Stomach smooth muscle (tissue), 2 donors: ENCODE results near the gene OPA3.
"Not testable (repeated sequence)": the region's sequence is repeated elsewhere in the genome, so short reads cannot be mapped to it uniquely, and the experiment has no call there.

Source experiments
- H3K27ac ChIP-seq: one replicate; pipeline ENCODE4 v1.7.0; 2013; ENCODE audit warnings: mild to moderate bottlenecking, low read length, inconsistent platforms
- H3K27me3 ChIP-seq, 2 donors: one replicate each; pipeline ENCODE4 v1.7.0; 2013; ENCODE audit warnings: low read length in 2 of 2; ENCODE audit not compliant: insufficient read depth in 2 of 2, control insufficient read depth in 1 of 2
- H3K36me3 ChIP-seq, 2 donors: one replicate each; pipeline ENCODE4 v1.7.0; 2013; ENCODE audit warnings: low read length in 2 of 2; ENCODE audit not compliant: control insufficient read depth in 2 of 2, insufficient read depth in 2 of 2
- H3K4me1 ChIP-seq: one replicate; pipeline ENCODE4 v1.7.0; 2013; ENCODE audit warnings: low read length; ENCODE audit not compliant: control insufficient read depth, insufficient read depth
- H3K4me3 ChIP-seq, 2 donors: one replicate each; pipeline ENCODE4 v1.7.0; 2013; ENCODE audit warnings: low read length in 2 of 2
- H3K9ac ChIP-seq, 2 donors: one replicate each; pipeline ENCODE4 v1.7.0; 2013; ENCODE audit warnings: low read length in 2 of 2, mild to moderate bottlenecking in 1 of 2
- H3K9me3 ChIP-seq, 2 donors: one replicate each; pipeline ENCODE4 v1.7.0; 2013; ENCODE audit warnings: low read length in 2 of 2; ENCODE audit not compliant: control insufficient read depth in 2 of 2
- donor health status: healthy.
- donor health status: Pancreatic carcinoma.

Gene OPA3

GRCh38 chr19:45615056-45615455 lies 30.5 kb upstream of the OPA3 start:
- H3K9ac ChIP-seq, H3K27me3 ChIP-seq, H3K27ac ChIP-seq, H3K4me1 ChIP-seq, H3K9me3 ChIP-seq, H3K4me3 ChIP-seq: not testable (repeated sequence)
- H3K36me3 ChIP-seq: peaks cover 0 to 19% of the 10 kb centered on the region in 2 donors

- H3K9ac ChIP-seq: no peak overlapping the region
- H3K4me3 ChIP-seq: no peak overlapping the region
- H3K27me3 ChIP-seq: no peaks in the 10 kb centered on the region
- H3K36me3 ChIP-seq: peaks cover 0 to 15% of the 10 kb centered on the region in 2 donors
- no peak overlapping the region for H3K27ac ChIP-seq
- no peaks in the 10 kb centered on the region for H3K9me3 ChIP-seq
- H3K4me1 ChIP-seq: no peaks in the 10 kb centered on the region
Observed at GRCh38 chr19:45613926-45614725, 29.5 kb upstream of the OPA3 start.

- H3K9me3 ChIP-seq: no peaks in the 10 kb centered on the region
- H3K27ac ChIP-seq: no peak overlapping the region
- H3K4me1 ChIP-seq: peaks cover 10% of the 10 kb centered on the region
- H3K4me3 ChIP-seq: no peak overlapping the region
- no peak overlapping the region for H3K9ac ChIP-seq
- H3K27me3 ChIP-seq: peaks cover 0 to 3% of the 10 kb centered on the region in 2 donors
- peaks cover 0 to 6% of the 10 kb centered on the region in 2 donors for H3K36me3 ChIP-seq
Observed at GRCh38 chr19:45608948-45609347, 24.3 kb upstream of the OPA3 start.

- peaks cover 5 to 6% of the 10 kb centered on the region in 2 donors for H3K27me3 ChIP-seq
- peaks cover 0 to 2% of the 10 kb centered on the region in 2 donors for H3K36me3 ChIP-seq
- H3K4me3 ChIP-seq: peak overlapping the region; percentile 12 to 67
- peaks cover 10% of the 10 kb centered on the region for H3K4me1 ChIP-seq
- H3K9ac ChIP-seq: peak overlapping the region in 1 of 2 donors; percentile 42
- H3K27ac ChIP-seq: no peak overlapping the region
- H3K9me3 ChIP-seq: no peaks in the 10 kb centered on the region
Observed at GRCh38 chr19:45607071-45608029, 22.7 kb upstream of the OPA3 start.

- H3K27me3 ChIP-seq: peaks cover 49 to 57% of the 10 kb centered on the region in 2 donors
- peaks cover 6% of the 10 kb centered on the region for H3K4me1 ChIP-seq
- peak within 1 kb of the TSS; percentile 18 for H3K27ac ChIP-seq
- no peaks in the 10 kb centered on the region for H3K36me3 ChIP-seq
- no peaks in the 10 kb centered on the region for H3K9me3 ChIP-seq
- peak within 1 kb of the TSS in 1 of 2 donors; percentile 29 for H3K9ac ChIP-seq
- peak within 1 kb of the TSS in 1 of 2 donors; percentile 63 for H3K4me3 ChIP-seq
Observed at GRCh38 chr19:45601524-45602374, 17.1 kb upstream of the OPA3 start, which contains the start of gene GPR4. Gene GPR4 (minus strand): TSS chr19:45602212. CDS start chr19:45591866, 10,346 bp downstream.

GRCh38 chr19:45601115-45601514 lies 16.5 kb upstream of the OPA3 start:
- Histone ChIP-seq H3K9me3 (no peaks in the 10 kb centered on the region), H3K4me1 (peaks cover 6% of the 10 kb centered on the region), H3K4me3 (no peak overlapping the region), H3K27me3 (peaks cover 49 to 60% of the 10 kb centered on the region in 2 donors), H3K9ac (no peak overlapping the region), H3K36me3 (no peaks in the 10 kb centered on the region), H3K27ac (peak overlapping the region; percentile 18)

GRCh38 chr19:45600340-45600885 lies 15.8 kb upstream of the OPA3 start:
- H3K27me3 ChIP-seq: peaks cover 53 to 64% of the 10 kb centered on the region in 2 donors
- H3K27ac ChIP-seq: no peak overlapping the region
- H3K4me3 ChIP-seq: no peak overlapping the region
- H3K36me3 ChIP-seq: no peaks in the 10 kb centered on the region
- peaks cover 6% of the 10 kb centered on the region for H3K4me1 ChIP-seq
- no peaks in the 10 kb centered on the region for H3K9me3 ChIP-seq
- H3K9ac ChIP-seq: no peak overlapping the region

GRCh38 chr19:45599286-45599685 lies 14.7 kb upstream of the OPA3 start:
- H3K4me1 ChIP-seq: peaks cover 6% of the 10 kb centered on the region
- H3K4me3 ChIP-seq: no peak overlapping the region
- H3K9ac ChIP-seq: no peak overlapping the region
- no peaks in the 10 kb centered on the region for H3K9me3 ChIP-seq
- H3K27ac ChIP-seq: no peak overlapping the region
- no peaks in the 10 kb centered on the region for H3K36me3 ChIP-seq
- peaks cover 55 to 64% of the 10 kb centered on the region in 2 donors for H3K27me3 ChIP-seq

GRCh38 chr19:45598267-45599001 lies 13.8 kb upstream of the OPA3 start:
- Histone ChIP-seq H3K4me1 (peaks cover 6% of the 10 kb centered on the region), H3K36me3 (no peaks in the 10 kb centered on the region), H3K4me3 (peak overlapping the region in 1 of 2 donors; percentile 29), H3K9ac (no peak overlapping the region), H3K27me3 (peaks cover 56 to 64% of the 10 kb centered on the region in 2 donors), H3K9me3 (no peaks in the 10 kb centered on the region), H3K27ac (no peak overlapping the region)
